Heart right ventricle (tissue), 16 donors: ENCODE data around the gene CD34. TPM values are rescaled to one million over a fixed set of nuclear protein-coding genes. Genes with fewer than 3 reads are reported as not detected.
A peak's percentile ranks its signal among the peaks of the same experiment; 100 is the strongest.

Experiments used
- ATAC-seq, 8 donors: fragments of 200-7000 bp; cut with Tn5 transposase; one replicate each; pipeline ENCODE4 v1.9.1; 2020; ENCODE audit warnings: mild to moderate bottlenecking in 8 of 8, moderate library complexity in 8 of 8, moderate number of reproducible peaks in 1 of 8
- DNase-seq, 2 donors: peaks; one replicate each; pipeline ENCODE4 v3.0.0-alpha.2; 2020
- H3K27ac ChIP-seq, 10 donors: fragments of 200-600 bp; sonication (generic) in 2 of 10; one replicate each; pipeline versions ENCODE4 v1.5.0 to v1.8.0; 2020 to 2022; ENCODE audit warnings: mild to moderate bottlenecking in 3 of 10
- H3K27me3 ChIP-seq, 7 donors: fragments of 200-600 bp; one replicate each; pipeline ENCODE4 v1.8.0; 2021 to 2022; ENCODE audit warnings: mild to moderate bottlenecking in 2 of 7
- H3K36me3 ChIP-seq, 9 donors: fragments of 200-600 bp; sonication (generic) in 1 of 9; one replicate each; pipeline versions ENCODE4 v1.5.0 to v1.8.0; 2020 to 2022; ENCODE audit warnings: mild to moderate bottlenecking in 2 of 9
- H3K4me1 ChIP-seq, 9 donors: fragments of 200-600 bp; sonication (generic) in 1 of 9; one replicate each; pipeline versions ENCODE4 v1.5.0 to v1.8.0; 2020 to 2022; ENCODE audit warnings: mild to moderate bottlenecking in 4 of 9
- H3K4me3 ChIP-seq, 10 donors: fragments of 200-600 bp; sonication (generic) in 2 of 10; one replicate each; pipeline versions ENCODE4 v1.5.0 to v1.8.0; 2020 to 2022; ENCODE audit warnings: mild to moderate bottlenecking in 7 of 10, moderate library complexity in 2 of 10
- H3K9me3 ChIP-seq, 11 donors: fragments of 200-600 bp in 10 of 11; sonication (generic) in 2 of 11; one replicate each; pipeline versions ENCODE4 v1.5.0 to v1.8.0; 2013 to 2022; ENCODE audit warnings: mild to moderate bottlenecking in 2 of 11, control low read depth in 1 of 11, moderate library complexity in 1 of 11
- WGBS, 2 donors: extraction: QIAGEN DNeasy Blood & Tissue Kit; methylation state at CpG; one replicate each; pipeline ENCODE4 v1.1.7; 2013; ENCODE audit warnings: inconsistent platforms in 1 of 2; 5-methylcytosine and 5-hydroxymethylcytosine counted together
- intact Hi-C, 10 donors: fragments of 100-400 bp; cut with DNase I; formaldehyde crosslinking; loops; one replicate each; pipeline versions ENCODE4 v1.11.1 to v1.14.2; 2022
- polyA plus RNA-seq, 2 donors: library from polyadenylated mRNA; stranded (reverse); fragments of 200-250 nt; gene quantifications; one replicate each; pipeline ENCODE4 v1.2.3, GENCODE V29; 2013
- total RNA-seq, 10 donors: library from RNA; stranded (reverse); fragmentation: NEBNext Ultra II Directional in 3 of 10; extraction: Animal tissue kit (Norgen Biotek cat#: 25700) in 3 of 10; gene quantifications; one replicate each; pipeline versions ENCODE4 v1.2.1 to v1.2.4, GENCODE V29; 2021 to 2023
- TF ChIP-seq, protein P1 (sequence below), 9 donors: fragments of 200-600 bp; sonication (generic) in 2 of 9; IDR thresholded peaks; one replicate each; pipeline versions ENCODE4 v1.5.0 to v1.8.0; 2021 to 2022; ENCODE audit warnings: antibody characterized with exemption in 9 of 9, mild to moderate bottlenecking in 5 of 9, moderate library complexity in 1 of 9
- donor health status: Arrhythmogenic right ventricular cardiomyopathy.
- donor health status: ischemic (EF 13 %, LVEDD 7.1; RV severe dilation, severe dysfunction).
- donor health status: healthy with polysubstance abuse.
- donor health status: DM: no; HTN: yes; CAD: no.
- donor health status: DM: no; HTN: no; CAD: no.
- donor health status: ischemic (EF 25% LVEDD 6.9; RV normal size, moderate dysfunction).
- donor health status: ischemic (EF 25% LVEDD 5.7; RV mildly dilated, moderate dysfunction).
- donor health status: healthy.
- donor health status: DM: yes; HTN: yes; CAD: no.
- donor health status: Ischemic cardiomyopathy.
- donor health status: ischemic (EF 35%, LVEDD 5.7; RV mildly dilated, moderate dysfunction).
- donor health status: nonischemic (EF 11% LVEDD 7.7; RV severe dilation, severe dysfunction).
- donor health status: DM: yes; HTN: yes; CAD: no.
- donor health status: PGD.
- donor health status: ischemic (EF 29% LVEDD 5.4; RV normal size, mild dysfunction).
- donor health status: nonischemic (EF 23%, LVEDD 6.1; RV moderate dilation, normal function).

Gene CD34
- total and polyA plus RNA-seq, 12 donors: 38.8 to 97.0 (median 52.8) TPM

- H3K27me3 ChIP-seq: no peaks in the 10 kb centered on the region
- ATAC-seq: no peak
- H3K4me3 ChIP-seq: no peak overlapping the region
- H3K4me1 ChIP-seq: peaks cover 14 to 92% (median 74%) of the 10 kb centered on the region in 9 donors
- peak overlapping the region in 4 of 10 donors; percentile 3 to 84 (median 42) for H3K27ac ChIP-seq
- peaks cover 0 to 62% (median 4%) of the 10 kb centered on the region in 9 donors for H3K36me3 ChIP-seq
- intact Hi-C loops: no loop called here
- WGBS, 2 donors: 81 to 93% methylated on average over 2 of the region's 2 CpGs
- TF ChIP-seq, protein P1, sequence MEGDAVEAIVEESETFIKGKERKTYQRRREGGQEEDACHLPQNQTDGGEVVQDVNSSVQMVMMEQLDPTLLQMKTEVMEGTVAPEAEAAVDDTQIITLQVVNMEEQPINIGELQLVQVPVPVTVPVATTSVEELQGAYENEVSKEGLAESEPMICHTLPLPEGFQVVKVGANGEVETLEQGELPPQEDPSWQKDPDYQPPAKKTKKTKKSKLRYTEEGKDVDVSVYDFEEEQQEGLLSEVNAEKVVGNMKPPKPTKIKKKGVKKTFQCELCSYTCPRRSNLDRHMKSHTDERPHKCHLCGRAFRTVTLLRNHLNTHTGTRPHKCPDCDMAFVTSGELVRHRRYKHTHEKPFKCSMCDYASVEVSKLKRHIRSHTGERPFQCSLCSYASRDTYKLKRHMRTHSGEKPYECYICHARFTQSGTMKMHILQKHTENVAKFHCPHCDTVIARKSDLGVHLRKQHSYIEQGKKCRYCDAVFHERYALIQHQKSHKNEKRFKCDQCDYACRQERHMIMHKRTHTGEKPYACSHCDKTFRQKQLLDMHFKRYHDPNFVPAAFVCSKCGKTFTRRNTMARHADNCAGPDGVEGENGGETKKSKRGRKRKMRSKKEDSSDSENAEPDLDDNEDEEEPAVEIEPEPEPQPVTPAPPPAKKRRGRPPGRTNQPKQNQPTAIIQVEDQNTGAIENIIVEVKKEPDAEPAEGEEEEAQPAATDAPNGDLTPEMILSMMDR (IDR thresholded peaks at IDR 0.05): no peak
- no peaks in the 10 kb centered on the region for H3K9me3 ChIP-seq
- DNase-seq: no peak
These were observed 48.6 kb downstream of the CD34 start for GRCh38 chr1:207862241-207862787.

DNA sequence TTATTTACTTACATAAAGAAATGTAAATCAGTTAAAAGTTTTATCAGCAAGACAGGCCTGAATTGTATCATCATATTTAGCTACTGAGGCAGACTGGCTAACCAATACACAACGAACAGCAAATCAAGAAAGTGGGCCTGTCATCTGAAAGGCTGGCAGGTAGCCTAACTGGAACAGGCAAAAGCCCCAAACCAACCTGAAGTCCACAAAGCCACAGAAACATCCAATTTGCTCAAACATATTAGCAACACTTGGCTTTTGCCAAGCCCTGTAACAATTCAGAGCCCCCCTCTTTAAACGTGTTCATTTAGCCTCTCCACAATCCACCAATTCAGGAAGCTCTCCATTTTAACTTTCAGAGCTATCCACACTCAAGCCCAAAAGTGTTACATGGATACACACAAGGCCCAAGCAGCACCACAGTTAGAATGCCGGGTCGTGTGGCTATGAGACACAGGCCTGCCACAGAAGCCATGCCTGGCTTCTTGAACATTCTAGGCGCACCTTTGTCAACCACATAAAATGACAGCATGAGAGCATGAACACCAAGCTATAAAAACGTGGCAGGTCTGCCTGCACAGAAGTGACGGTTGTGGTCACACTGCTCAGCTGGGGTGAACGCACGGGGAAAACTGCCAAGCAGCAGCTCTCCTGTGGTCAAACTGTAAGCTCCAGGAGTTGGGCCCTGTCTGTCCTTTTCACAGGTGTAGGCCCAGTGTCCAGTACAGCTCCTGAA is 49.3 kb downstream of the CD34 start:
- ATAC-seq (no peak), DNase-seq (no peak)
- WGBS, 2 donors: 75 to 81% methylated on average over 9 of the region's 9 CpGs
- Histone ChIP-seq H3K4me1 (peaks cover 8 to 92% (median 72%) of the 10 kb centered on the region in 9 donors), H3K4me3 (no peak overlapping the region), H3K9me3 (no peaks in the 10 kb centered on the region), H3K27ac (peak overlapping the region in 5 of 10 donors; percentile 3 to 84 (median 40)), H3K27me3 (no peaks in the 10 kb centered on the region), H3K36me3 (peaks cover 0 to 68% (median 4%) of the 10 kb centered on the region in 9 donors)
- intact Hi-C loops: no loop called here
- TF ChIP-seq, protein P1 (IDR thresholded peaks at IDR 0.05): no peak

- peaks cover 0 to 69% (median 4%) of the 10 kb centered on the region in 9 donors for H3K36me3 ChIP-seq
- no peak overlapping the region for H3K4me3 ChIP-seq
- no peaks in the 10 kb centered on the region for H3K9me3 ChIP-seq
- 95 to 96% methylated on average over 5 of the region's 5 CpGs for WGBS, 2 donors
- peaks cover 8 to 87% (median 68%) of the 10 kb centered on the region in 9 donors for H3K4me1 ChIP-seq
- TF ChIP-seq, protein P1 (IDR thresholded peaks at IDR 0.05): no peak
- DNase-seq (no peak), ATAC-seq (no peak)
- intact Hi-C loops: no loop called here
- no peak overlapping the region for H3K27ac ChIP-seq
- no peaks in the 10 kb centered on the region for H3K27me3 ChIP-seq
These were observed 50.4 kb downstream of the CD34 start for GRCh38 chr1:207860531-207860930.

DNA sequence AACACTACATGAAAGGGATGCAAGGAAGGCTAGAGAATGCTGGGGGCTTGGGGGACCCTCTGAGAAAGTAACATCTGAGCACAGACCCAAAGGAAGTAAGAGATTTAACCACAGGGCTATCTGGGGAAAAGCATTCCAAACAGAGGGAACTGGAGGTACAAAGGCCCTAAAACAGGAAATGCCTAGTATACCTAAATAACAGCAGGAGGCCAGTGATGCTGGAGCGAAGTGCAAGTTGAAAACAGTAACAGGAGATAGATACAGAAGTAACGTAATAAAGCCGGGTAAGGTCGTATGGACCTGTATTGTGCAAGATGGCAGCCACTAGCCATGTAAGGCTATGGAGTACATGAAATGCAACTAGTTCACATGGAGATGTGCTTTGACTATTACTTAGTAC is 52.1 kb downstream of the CD34 start:
- ATAC-seq (no peak), DNase-seq (no peak)
- Histone ChIP-seq H3K36me3 (peaks cover 0 to 65% (median 0%) of the 10 kb centered on the region in 9 donors), H3K27me3 (no peaks in the 10 kb centered on the region), H3K4me3 (no peak overlapping the region), H3K4me1 (peaks cover 3 to 85% (median 67%) of the 10 kb centered on the region in 9 donors), H3K9me3 (no peaks in the 10 kb centered on the region), H3K27ac (peak overlapping the region in 2 of 10 donors; percentile 2 to 13)
- TF ChIP-seq, protein P1 (IDR thresholded peaks at IDR 0.05): no peak
- WGBS, 2 donors: 55 to 58% methylated on average over 4 of the region's 4 CpGs
- intact Hi-C loops: no loop called here
